Globus pallidus (tissue), 1 donor: ENCODE results near the gene CCDC187.

Source experiments
- DNase-seq: peaks from one replicate; pipeline ENCODE4 v3.0.0-alpha.2; 2015; ENCODE audit warnings: low spot score

The CCDC187 gene

GRCh38 chr9:136311051-136312008, 7.4 kb upstream of the CCDC187 start:
- no peak for DNase-seq

GRCh38 chr9:136310273-136311030, 6.6 kb upstream of the CCDC187 start:
- no peak for DNase-seq

- no peak for DNase-seq
These were observed 5.9 kb upstream of the CCDC187 start for GRCh38 chr9:136309806-136310220.

GRCh38 chr9:136309101-136309801, 5.4 kb upstream of the CCDC187 start:
- DNase-seq = no peak

- no peak for DNase-seq
These were observed 4.8 kb upstream of the CCDC187 start for GRCh38 chr9:136308702-136309053.

GRCh38 chr9:136308006-136308701, 4.3 kb upstream of the CCDC187 start:
- no peak for DNase-seq

GRCh38 chr9:136307215-136307750, 3.4 kb upstream of the CCDC187 start:
- no peak for DNase-seq

GRCh38 chr9:136306211-136307208, 2.6 kb upstream of the CCDC187 start:
- DNase-seq = no peak

- DNase-seq = no peak
These were observed 1.9 kb upstream of the CCDC187 start for GRCh38 chr9:136305804-136306203.

- no peak for DNase-seq
These were observed 1.1 kb upstream of the CCDC187 start for GRCh38 chr9:136304981-136305380.

- DNase-seq = no peak
These were observed 562 bp upstream of the CCDC187 start for GRCh38 chr9:136304456-136304855.

- DNase-seq = no peak
These were observed 649 bp downstream of the CCDC187 start for GRCh38 chr9:136303066-136303824.

- no peak for DNase-seq
These were observed 1.4 kb downstream of the CCDC187 start for GRCh38 chr9:136302527-136302926.

- DNase-seq = no peak
These were observed 3.0 kb downstream of the CCDC187 start for GRCh38 chr9:136300866-136301265.

GRCh38 chr9:136300016-136300545, 3.8 kb downstream of the CCDC187 start:
- no peak for DNase-seq

- no peak for DNase-seq
These were observed 4.4 kb downstream of the CCDC187 start for GRCh38 chr9:136299541-136299940.

GRCh38 chr9:136299116-136299515, 4.8 kb downstream of the CCDC187 start:
- DNase-seq = no peak

- no peak for DNase-seq
These were observed 5.8 kb downstream of the CCDC187 start for GRCh38 chr9:136297766-136298735.
